Bronchial epithelial cell (primary cell): ENCODE measurements around the gene SYT12. TPM values are rescaled to one million over a fixed set of nuclear protein-coding genes. Genes with fewer than 3 reads are reported as not detected.

Experiments used
- DNase-seq: peaks from one replicate; pipeline ENCODE4 v3.0.0-alpha.2; 2010; ENCODE audit warnings: low read depth
- FAIRE-seq: peaks from 2 replicates; lab custom pipeline; 2011; peaks lifted over from hg19 to GRCh38; lab: Jason Lieb, UNC
- H3K27me3 ChIP-seq: 2 replicates; pipeline ENCODE4 v1.5.1; 2011; ENCODE audit warnings: low read length; ENCODE audit not compliant: control insufficient read depth, insufficient read depth
- H3K36me3 ChIP-seq: 2 replicates; pipeline ENCODE4 v1.5.1; 2011; ENCODE audit warnings: low read length; ENCODE audit not compliant: control insufficient read depth, insufficient read depth
- H3K4me3 ChIP-seq: 2 replicates; pipeline ENCODE4 v1.5.1; 2011; ENCODE audit warnings: mild to moderate bottlenecking, low read depth, low read length, control low read depth
- total RNA-seq: library from RNA; depleted of rRNA; stranded (reverse); fragments of >200 nt; gene quantifications from 2 replicates; pipeline ENCODE4 v1.2.1, GENCODE V29; 2014
- TF ChIP-seq, protein P1 (sequence below): IDR thresholded peaks from 2 replicates; pipeline ENCODE4 v1.5.1; 2011; ENCODE audit warnings: mild to moderate bottlenecking, moderate library complexity, low read length, control low read depth, inconsistent platforms; ENCODE audit not compliant: insufficient read depth, severe bottlenecking

Gene SYT12
- total RNA-seq, 1 donor from 2014 or later: 2.9 TPM

DNA sequence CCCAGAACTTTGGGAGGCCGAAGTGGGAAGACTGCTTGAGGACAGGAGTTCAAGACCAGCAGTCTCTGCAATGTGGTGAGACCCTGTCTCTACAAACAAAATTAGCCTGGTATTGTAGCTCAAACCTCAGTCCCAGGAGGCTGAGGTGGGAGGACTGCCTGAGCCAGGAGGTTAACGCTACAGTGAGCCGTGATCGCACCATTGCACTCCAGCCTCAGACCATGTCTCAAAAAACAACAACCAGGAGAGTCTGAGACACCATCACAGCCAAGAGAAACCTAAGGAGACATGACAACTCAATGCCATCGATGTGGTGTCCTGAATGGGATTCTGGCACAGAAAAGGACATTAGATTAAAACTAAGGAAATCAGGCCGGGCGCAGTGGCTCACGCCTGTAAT is 67.8 kb downstream of the SYT12 start:
- DNase-seq (no peak), FAIRE-seq (no peak)
- TF ChIP-seq, protein P1, sequence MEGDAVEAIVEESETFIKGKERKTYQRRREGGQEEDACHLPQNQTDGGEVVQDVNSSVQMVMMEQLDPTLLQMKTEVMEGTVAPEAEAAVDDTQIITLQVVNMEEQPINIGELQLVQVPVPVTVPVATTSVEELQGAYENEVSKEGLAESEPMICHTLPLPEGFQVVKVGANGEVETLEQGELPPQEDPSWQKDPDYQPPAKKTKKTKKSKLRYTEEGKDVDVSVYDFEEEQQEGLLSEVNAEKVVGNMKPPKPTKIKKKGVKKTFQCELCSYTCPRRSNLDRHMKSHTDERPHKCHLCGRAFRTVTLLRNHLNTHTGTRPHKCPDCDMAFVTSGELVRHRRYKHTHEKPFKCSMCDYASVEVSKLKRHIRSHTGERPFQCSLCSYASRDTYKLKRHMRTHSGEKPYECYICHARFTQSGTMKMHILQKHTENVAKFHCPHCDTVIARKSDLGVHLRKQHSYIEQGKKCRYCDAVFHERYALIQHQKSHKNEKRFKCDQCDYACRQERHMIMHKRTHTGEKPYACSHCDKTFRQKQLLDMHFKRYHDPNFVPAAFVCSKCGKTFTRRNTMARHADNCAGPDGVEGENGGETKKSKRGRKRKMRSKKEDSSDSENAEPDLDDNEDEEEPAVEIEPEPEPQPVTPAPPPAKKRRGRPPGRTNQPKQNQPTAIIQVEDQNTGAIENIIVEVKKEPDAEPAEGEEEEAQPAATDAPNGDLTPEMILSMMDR: no peak
- H3K4me3 ChIP-seq: no peak overlapping the region
- no peaks in the 10 kb centered on the region for H3K36me3 ChIP-seq
- no peaks in the 10 kb centered on the region for H3K27me3 ChIP-seq

DNA sequence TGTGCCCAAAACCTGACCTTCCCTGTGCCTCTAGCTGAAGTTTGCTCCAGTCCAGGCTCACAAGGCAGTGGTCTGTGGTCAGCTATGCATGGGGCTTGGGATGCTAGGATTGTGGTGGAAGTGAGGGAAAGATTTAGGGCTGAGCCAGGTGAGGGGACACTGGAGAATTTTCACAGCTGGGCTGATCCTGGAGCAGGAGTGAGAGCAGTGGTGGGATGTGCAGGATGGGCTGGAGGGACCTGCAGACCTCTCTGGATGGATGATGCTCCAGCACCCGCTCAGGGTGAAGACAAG is 72.2 kb downstream of the SYT12 start:
- FAIRE-seq (no peak), DNase-seq (no peak)
- no peaks in the 10 kb centered on the region for H3K27me3 ChIP-seq
- H3K4me3 ChIP-seq: no peak overlapping the region
- TF ChIP-seq, protein P1: no peak
- H3K36me3 ChIP-seq: no peaks in the 10 kb centered on the region

DNA sequence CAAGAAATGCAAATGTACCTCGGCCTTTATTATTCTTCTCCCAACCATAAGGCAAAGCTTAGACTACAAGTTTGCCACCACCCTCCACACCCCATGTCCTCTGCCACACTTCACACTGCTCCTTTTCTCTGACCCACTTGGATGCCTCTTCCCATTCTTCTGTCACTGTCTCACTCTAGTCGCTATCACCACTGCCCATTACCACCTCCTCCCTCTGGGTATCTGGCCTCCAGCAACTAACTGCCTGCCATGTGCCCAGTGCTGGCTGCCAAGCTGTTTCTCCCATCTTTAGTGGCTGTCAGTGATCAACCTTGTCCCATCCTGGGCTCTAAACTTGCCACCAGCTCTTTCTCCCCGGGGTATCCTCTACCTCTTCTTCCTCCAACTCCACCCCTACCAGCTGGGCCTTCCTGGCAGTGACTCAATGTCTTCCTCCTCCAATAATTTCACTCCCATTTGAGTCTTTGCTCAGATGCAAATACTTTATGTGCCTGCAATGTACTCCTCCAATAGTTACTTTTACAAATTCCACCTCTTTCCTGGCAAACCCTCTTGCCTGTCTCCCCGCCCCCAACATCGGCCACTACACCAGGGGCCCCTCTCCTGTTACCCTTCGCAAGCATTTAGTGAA is 76.0 kb downstream of the SYT12 start:
- H3K4me3 ChIP-seq: no peak overlapping the region
- no peaks in the 10 kb centered on the region for H3K36me3 ChIP-seq
- TF ChIP-seq, protein P1: no peak
- FAIRE-seq (no peak), DNase-seq (no peak)
- no peaks in the 10 kb centered on the region for H3K27me3 ChIP-seq

DNA sequence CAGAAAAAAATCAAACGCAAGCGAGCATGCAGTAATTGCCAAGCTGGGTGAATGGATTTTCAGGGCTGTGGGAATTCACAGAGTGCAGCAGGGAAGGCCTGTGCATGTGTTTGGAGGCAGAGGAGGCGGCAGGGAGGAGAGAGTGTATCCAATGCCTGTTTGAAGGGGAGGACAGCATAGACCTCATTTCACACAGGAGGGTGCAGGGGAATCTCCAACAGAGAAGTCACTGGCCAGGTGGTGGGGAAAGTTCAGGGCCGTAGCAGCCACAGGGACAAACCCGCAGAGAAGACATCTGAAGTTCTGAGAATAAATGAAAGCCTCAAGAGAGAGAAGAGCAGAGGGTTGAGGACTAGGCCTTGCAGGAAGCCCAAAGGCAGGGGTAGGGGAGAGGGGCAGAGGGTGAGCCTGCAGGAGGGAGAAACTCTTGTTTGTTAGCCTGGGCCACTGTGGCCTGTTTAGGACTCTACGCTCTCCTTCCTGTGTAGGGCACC is 76.9 kb downstream of the SYT12 start:
- no peak overlapping the region for H3K4me3 ChIP-seq
- TF ChIP-seq, protein P1: no peak
- H3K27me3 ChIP-seq: no peaks in the 10 kb centered on the region
- peak; percentile 13 for FAIRE-seq
- H3K36me3 ChIP-seq: no peaks in the 10 kb centered on the region
- DNase-seq: no peak

Other genes with a start within 250 kb of the SYT12 start
- gene RCE1, start 179.7 kb upstream of the SYT12 start, total RNA-seq: 17.4 and 26.8 TPM in 2 replicates
- 13.1 and 16.3 TPM in 2 replicates for gene LRFN4, start 166.1 kb upstream of the SYT12 start, total RNA-seq
- 12.4 and 14.2 TPM in 2 replicates for gene PC, start 64.8 kb upstream of the SYT12 start, total RNA-seq
- gene C11orf86, start 47.8 kb upstream of the SYT12 start, total RNA-seq: not detected in 2 replicates
- 222 and 247 TPM in 2 replicates for gene RHOD, start 33.7 kb downstream of the SYT12 start, total RNA-seq
- 38.4 and 49.0 TPM in 2 replicates for gene KDM2A, start 96.1 kb downstream of the SYT12 start, total RNA-seq
- gene GRK2, start 243.3 kb downstream of the SYT12 start, total RNA-seq: 55.0 and 77.4 TPM in 2 replicates